T-helper 9 cell (primary cell): ENCODE results near the gene SLCO4C1.
"Not testable (repeated sequence)": the region's sequence is repeated elsewhere in the genome, so short reads cannot be mapped to it uniquely, and the experiment has no call there.

Experiments
- DNase-seq: peaks from one replicate; pipeline ENCODE4 v3.0.0-alpha.2; 2020
- total RNA-seq, 2 donors: gene quantifications; one replicate each; lab custom pipeline; 2026; lab: John Stamatoyannopoulos, UW

The SLCO4C1 gene, protein sequence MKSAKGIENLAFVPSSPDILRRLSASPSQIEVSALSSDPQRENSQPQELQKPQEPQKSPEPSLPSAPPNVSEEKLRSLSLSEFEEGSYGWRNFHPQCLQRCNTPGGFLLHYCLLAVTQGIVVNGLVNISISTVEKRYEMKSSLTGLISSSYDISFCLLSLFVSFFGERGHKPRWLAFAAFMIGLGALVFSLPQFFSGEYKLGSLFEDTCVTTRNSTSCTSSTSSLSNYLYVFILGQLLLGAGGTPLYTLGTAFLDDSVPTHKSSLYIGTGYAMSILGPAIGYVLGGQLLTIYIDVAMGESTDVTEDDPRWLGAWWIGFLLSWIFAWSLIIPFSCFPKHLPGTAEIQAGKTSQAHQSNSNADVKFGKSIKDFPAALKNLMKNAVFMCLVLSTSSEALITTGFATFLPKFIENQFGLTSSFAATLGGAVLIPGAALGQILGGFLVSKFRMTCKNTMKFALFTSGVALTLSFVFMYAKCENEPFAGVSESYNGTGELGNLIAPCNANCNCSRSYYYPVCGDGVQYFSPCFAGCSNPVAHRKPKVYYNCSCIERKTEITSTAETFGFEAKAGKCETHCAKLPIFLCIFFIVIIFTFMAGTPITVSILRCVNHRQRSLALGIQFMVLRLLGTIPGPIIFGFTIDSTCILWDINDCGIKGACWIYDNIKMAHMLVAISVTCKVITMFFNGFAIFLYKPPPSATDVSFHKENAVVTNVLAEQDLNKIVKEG
- 0.91 to 0.97 reads per million in 2 donors for total RNA-seq

DNA sequence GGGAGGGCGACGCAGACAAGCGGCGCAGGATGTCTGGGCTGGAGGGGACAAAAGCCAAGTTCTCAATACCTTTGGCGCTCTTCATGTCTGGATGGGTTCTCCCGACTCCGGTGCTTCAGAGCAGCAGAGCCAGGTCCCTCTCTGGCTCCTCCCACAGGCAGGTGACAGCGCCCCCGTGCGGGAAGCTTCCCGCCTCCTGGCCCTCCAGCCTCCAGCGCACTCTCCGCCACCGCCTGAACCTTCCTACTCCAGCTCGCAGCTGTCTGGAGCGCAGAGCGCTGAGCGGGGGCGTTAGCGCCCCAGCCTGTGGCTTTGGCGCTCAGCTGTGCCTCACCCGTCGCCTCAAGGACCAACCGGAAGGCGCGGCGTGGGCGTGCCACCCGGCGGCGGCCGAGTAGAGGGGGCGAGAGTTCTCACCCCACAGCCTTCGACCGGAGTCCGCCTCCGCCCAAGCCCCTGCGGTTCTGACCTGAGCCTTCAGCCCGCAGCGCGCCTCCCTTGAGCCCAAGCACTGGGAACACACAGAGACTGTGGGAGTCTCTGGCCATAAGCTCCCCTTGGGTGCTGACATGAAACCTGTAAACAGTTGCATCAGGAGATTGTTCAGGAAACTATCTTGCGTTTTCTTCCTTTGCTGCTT lies at the start of gene SLCO4C1:
TSS of gene SLCO4C1 (minus strand) at position 107 of the 640 bp plus-strand sequence. CDS start at position 85, 22 bp downstream.
- peak; percentile 66 for DNase-seq

DNA sequence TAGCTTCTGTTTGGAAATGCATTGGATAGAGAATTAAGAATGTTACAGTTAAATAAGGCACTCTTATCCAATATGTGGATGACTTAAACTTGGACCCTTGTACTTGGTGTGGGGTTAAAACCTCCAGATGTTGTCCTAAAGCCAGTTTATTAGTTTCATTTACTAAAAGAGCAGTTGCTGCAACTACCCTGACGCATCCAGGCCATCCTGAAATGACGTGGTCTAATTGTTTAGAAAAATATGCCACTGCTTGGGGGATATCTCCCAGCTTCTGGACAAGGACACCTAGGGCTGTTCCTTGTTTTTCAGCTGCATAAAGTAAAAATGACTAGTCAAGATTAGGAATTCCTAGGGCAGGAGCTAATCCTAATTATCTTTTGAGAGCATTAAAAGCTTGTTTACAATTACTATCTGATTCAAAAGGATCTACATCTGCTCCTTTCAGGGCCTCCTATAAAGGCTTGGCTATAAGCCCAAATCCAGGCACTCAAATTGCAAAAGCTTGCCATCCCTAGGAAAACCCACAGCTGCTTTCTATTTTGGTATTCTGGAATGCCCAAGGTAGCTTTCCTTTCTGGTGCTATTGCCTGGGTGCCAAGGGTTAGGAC lies 45.7 kb upstream of the SLCO4C1 start:
- DNase-seq: no peak

DNA sequence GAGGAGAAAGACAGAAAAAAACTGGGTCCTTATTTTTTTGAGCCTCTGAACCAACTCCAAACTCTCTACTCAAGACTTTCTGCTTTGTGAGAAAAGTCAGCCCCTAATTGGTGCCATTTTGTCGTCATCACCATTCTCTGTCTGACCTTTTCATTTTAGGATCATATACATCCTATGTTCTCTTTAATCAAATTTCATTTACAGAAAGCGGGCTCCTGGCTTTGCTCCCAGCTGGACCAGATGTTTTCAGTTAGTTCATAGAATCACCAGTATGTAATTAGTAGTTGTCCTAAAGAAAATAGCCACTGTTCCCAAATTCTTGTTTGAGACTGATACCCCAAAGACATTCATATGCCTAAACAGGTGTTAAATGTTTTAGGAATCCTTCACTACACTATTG lies 28.6 kb upstream of the SLCO4C1 start:
- no peak for DNase-seq

DNA sequence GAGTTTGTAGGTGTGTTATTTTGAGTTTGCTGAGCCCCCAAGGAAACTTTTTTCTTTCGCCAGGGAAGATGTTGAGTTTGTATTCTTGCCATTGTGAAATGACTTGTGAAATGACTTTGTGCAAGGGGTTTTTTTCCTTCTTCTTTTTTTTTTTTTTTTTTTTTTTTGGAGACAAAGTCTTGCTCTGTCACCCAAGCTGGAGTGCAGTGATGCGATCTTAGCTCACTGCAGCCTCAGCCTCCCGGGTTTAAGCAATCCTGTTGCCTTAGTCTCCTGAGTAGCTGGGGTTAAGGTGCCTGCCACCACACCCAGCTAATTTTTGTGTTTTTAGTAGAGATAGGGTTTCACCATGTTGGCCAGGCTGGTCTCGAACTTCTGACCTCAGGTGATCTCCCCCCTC lies 22.7 kb upstream of the SLCO4C1 start:
- not testable (repeated sequence) for DNase-seq

DNA sequence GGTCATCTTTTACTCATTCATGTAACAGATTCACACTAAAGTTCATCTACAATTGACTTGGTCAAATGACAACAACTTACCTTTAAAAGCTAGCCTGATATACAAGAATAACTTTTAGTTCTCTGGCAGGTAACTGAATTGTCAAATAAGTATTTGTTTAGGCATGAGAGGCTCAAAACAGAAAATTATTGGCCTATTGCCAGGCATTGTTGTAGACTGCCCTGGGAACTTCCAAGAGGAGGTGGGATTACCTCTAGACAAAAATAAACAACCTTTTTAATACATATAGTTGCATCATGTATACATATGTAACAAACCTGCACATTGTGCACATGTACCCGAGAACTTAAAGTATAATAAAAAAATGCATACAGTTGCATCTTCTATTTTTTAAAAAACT lies 18.2 kb upstream of the SLCO4C1 start:
- no peak for DNase-seq

DNA sequence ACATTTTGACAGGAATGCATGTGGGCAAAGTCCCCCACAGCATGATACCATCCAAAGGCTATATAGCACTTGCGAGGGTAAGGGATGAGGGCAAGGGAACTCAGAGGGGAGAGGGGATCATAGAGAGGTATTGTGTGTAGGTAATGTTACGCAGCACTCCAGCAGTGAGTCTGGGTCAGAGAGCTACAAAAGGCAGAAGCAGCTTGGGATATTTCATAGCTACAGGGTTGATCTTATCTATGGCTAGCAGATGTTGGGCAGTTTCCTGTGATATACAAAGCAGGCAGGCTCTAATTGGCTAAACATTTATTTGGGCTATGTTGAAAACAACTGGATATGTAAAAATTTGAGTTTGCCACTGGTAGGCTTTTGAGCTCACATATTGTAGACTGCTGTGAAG lies 17.8 kb upstream of the SLCO4C1 start:
- no peak for DNase-seq

DNA sequence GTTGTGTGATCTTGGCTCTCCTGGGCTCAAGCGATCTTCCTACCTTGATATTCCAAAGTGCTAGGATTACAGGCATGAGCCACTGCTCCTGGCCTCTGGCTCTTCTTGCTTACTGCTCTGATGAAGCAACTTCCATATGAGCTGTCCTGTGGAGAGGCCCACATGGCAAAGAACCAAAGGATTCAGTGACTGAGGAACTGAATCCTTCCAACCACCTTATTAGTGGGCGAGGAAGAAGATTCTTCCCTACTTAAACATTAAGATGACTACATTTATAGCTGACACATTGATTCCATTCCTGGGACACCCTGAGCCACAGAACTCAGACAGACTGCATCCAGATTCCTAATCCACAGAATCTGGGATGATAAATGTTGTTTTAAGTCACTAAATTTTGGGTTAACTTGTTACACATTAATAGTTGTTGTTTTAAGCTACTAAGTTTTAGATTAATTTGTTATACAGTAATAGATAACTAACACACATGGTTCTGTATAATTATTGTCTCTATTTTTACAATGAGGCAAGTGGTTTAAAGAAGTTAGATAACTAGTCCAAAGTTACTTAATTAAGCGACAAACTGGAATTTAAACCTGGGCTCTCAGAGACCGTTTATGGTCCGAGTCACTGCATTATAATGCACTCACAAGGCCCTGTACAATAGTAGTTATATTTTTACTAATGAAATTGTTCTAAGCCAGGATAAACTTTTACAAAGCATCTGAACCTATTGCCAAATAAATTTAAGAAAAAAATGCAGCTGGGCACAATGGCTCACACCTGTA lies 16.7 kb upstream of the SLCO4C1 start:
- no peak for DNase-seq

DNA sequence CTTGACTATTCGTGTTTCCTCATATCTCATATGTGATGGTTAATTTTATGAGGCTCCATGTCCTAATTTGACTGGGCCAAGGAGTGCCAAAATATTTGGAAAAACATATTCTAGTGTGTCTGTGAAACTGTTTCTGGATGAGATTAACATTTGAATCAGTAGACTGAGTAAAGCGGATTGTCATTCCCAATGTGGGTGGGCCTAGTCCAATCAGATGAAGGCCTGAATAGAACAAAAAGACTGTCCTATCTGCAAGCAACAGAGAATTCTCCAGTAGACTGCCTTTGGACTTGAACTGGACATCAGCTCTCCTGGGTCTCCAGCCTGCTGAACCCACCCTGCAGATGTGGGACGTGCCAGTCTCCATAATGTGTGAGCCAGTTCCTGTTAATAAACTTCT lies 13.5 kb upstream of the SLCO4C1 start:
- no peak for DNase-seq

DNA sequence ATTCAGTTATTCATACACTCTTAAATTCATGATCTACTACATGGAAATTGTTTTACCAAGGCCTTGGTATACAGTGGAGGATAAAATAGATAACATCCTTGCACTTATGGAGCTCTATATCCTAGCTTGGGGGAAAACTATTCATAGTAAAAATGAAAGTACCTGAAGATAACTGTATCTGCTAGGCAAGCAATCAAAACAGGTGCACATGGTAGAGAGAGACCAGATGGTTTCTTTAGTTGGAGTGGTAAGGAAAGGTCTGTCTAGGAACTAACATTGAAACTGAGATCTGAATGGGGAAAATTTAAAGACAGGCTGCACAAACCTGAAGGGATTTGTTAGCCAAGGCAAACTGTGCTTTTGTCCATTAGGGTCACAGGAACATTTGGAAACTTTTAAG lies 11.1 kb upstream of the SLCO4C1 start:
- DNase-seq: no peak

DNA sequence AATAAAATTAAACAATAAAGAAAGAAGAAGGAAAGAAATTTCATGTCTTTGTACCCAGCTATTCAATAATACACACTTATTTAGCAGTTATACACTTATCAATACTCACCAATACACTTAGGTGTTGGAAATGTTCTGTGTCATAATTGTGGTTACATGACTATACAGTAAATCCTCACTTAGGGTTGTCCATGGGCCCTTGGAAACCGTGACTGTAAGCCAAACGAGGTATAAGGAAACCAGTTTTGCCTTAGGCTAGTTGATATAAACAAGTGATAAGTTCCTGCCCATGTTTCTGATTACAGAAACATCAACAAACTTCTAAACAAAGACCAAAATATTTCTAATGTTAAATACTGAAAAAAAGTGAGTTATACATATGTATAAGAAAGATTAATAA lies 10.0 kb upstream of the SLCO4C1 start:
- DNase-seq: no peak

DNA sequence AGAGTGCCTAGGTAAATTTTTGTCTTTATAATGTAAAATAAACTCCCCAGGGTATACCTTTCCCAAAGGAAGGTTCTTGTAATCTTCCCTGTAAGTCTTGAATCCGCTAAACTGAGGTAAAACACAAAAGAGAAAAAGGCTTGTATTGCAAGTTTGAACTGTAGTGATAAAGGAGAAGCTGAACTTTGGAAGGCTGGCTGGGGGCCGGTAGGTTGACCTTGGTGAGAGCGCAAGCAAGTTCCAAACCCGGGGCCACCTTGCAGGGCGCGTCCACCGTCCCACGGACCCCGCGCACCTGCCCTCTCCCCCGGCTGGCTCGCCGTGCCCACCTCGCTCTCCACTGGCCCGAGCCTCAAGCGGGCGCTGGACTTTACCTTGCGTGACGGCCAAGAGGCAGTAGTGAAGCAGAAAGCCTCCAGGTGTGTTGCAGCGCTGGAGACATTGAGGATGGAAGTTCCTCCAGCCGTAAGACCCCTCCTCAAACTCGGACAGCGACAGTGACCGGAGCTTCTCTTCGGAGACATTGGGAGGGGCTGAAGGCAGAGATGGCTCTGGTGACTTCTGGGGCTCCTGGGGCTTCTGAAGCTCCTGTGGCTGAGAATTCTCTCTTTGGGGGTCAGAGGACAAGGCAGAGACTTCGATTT lies 428 bp downstream of the SLCO4C1 start:
- peak; percentile 0 for DNase-seq

DNA sequence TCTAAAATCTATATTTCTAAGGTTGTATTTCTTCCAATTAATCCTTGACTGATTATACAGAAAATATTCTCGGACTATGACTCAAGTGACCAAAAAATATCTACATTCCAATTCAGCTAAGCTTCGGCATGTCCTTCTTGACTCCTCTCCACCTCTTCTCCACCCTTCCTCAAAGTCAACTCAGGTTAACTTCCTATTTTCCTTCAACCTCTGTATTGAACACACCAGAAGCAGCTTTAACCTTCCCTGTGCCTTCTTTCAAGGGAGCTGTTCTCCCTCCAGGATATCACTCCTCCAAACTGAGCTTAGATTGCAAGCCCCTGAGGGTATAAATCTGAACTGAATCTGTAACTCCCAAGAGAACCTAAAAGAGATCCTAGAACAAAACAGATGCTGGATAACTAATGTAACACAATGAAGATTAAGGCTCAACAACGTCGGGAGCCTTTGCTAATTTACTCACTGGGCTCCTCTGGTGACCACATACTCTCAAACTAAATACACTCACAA lies 1.1 kb downstream of the SLCO4C1 start:
- DNase-seq: no peak

DNA sequence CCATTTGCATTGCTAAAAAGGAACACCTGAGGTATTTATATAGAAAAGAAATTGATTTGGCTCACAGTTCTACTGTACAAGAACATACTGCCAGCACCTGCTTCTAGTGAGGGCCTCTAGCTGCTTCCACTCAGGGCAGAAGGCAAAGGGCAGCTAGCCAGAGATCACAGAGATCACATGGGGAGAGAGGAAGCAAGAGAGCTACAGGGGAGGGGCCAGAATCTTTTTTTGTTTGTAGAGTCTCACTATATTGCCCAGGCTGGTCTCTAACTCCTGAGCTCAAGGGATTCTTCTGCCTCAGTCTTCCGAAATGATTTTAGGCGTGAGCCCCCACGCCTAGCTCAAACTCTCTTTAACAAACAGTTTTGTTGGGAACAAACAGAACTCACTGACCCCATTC lies 6.1 kb downstream of the SLCO4C1 start:
- DNase-seq: no peak

DNA sequence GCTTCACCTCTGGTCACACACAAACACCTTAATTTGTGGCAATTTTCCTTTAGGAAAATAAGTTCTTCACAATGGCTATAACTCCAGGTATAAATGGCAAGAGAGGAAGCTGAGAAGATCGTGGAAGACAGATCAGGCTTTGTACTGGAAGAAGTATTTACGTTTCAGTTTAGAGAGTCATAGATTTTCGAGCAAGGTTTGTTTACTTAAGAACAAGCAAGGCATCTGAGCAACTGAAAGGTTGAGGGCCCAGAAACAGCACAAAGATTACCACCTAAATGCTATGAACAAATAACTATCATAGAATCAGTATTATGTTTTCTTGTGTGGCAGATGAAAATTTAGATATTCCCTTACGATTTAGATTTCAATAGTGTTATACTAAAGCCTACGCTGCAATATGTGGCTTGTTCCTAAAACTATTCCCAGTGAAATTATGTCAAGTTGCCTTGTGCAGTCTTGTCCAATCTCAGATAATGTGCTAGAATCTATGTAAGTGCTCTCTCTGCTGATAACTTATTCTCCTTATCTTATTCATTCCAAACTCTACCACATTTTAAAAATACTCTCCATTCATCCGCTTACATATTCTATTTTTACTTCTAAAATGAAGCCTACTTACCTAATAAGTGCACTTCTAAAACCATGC lies 6.7 kb downstream of the SLCO4C1 start:
- DNase-seq: no peak

DNA sequence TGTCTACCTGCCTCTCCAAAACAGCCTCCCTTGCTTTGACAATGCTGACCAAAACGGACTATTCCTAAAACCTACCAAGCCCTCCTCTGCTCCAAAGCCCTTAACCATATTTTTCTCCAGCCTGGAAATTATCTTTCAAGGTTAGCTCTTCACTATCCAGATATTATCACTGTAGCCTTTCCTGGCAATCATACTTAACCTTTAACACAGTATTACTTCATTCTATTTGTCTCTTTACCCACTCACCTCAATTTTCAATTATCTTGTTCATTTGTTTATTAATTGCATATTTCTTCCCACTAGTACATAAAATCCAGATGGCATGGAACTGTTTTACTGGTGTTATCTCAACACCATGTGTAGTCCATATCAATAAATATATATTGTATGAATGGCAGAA lies 7.5 kb downstream of the SLCO4C1 start:
- DNase-seq: no peak

DNA sequence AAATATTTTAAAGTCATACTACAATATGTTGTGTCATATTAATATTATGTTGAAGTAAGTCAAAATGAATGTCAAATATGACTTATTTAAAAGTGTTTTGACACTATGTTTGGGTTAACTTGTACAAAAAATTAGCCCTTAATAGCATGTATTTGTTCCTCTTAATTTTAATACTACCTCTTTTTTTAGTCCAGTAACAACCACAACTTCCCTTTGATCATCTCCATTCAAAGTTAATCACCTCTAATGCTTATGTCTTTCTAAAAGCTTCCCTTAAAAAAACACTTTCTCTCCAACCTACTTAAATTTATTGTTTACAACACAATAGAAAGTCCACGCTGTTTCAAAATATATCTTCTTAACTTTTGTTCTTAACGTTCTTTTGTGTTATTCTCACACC lies 9.6 kb downstream of the SLCO4C1 start:
- DNase-seq: no peak

DNA sequence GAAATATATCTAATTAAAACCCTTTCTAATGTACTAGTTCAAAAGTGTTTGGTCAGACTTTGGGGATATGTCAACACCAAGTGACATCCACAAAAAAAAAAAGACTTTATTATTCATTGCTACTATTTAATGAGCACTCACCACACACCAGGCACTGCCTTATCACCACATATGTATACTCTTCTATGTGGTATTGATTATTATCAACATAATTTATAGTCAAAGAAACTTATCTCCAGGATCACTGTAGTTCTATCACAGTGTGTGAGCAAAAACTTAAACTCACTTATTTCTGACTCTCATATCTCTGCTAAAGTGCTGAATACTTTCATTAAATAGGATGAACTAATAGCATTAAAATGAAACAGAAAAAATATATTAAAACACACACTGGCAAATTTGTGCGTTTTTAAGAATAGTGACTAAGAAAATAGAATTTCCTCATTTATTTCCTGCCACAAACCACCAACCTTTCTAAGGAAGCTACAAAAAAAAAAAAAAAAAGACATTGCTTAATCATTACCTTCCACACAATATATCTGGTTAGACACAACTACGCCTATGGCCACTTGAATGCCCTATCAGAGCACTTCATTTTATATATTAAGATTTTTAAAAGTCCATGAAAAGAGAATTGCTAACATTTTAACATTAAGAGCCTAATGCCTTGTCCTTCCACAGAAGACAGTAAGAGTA lies 12.8 kb downstream of the SLCO4C1 start:
- DNase-seq: no peak

DNA sequence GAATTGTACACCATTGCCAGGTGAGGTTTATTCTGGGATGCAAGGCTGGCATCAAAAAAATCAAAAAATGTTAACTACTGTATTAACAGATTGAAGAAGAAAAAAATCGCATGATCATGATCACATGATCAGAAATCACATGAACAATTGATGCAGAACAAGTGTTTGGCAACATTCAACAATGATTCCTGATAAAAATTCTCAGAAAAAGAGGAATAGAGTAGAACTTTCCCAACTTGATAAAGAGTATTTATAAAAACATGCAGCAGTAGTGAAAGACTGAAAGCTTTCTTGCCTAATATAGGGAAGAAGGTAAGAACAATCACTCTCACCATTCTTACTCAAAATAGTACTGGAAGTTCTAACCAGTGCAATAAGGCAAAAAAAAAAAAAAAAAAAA lies 16.4 kb downstream of the SLCO4C1 start:
- no peak for DNase-seq

DNA sequence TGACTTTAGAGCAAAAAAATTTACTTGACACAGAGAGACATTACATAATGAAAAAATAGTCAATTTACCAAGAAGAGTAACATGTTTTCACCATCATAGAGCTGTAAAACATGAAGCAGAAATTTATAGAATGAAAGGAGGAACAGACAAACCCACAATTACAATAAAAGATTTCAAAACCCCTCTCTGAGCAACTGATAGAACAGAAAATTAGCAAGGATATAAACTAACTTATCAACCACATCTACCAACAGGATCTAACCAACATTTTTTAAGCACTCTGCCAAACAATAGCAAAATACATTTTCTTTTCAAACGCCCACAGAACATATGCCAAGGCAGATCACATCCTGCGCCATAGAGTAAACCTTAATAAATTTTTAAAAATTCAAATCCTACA lies 17.9 kb downstream of the SLCO4C1 start:
- no peak for DNase-seq

DNA sequence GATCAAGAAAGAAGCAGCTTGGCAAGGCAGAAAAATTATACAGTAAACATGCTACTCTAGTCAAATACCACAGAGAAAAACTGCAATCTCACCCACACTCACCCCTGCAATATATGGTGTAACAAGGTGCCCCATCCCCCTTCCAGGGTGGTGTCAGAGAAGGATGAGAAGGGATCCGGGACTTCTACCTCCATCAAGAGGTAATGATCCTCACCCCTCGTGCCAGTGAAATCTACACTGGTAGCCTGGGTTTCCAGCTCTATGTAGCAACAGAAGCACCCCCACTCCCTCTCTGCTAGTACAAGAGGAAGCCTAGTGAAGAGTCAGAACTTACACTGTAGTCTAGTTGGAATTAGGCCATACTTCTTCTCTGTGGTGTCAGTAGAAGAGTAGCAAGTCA lies 18.9 kb downstream of the SLCO4C1 start:
- DNase-seq: no peak

DNA sequence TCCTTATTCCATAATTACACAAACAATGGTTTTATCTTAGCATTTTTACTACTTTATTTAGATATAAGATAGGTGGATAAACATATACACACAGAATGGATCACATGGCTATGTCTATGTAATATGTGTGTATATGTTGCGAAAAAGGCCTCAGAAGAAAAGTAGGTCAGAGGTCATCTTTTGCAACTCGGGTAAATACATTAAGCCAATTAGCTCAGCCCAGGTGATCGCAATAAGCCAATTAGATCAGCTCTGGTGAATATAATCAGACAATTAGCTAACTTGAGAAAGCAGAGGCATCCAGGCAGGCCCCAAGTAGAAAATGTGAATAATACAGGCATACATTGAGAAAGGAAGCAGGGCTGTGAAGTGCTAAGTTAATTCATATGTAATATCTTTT lies 24.3 kb downstream of the SLCO4C1 start:
- no peak for DNase-seq
